GM18520 (cell line): ENCODE results near the gene TAS2R41.
A peak's percentile ranks its signal among the peaks of the same experiment; 100 is the strongest.
"Not testable (repeated sequence)": the region's sequence is repeated elsewhere in the genome, so short reads cannot be mapped to it uniquely, and the experiment has no call there.

Experiments used
- ATAC-seq: cut with Tn5 transposase; IDR thresholded peaks from one replicate; pipeline ENCODE4 v1.9.1; 2021; ENCODE audit not compliant: unreplicated experiment

TAS2R41 gene

GRCh38 chr7:143455942-143456341 lies 21.7 kb upstream of the TAS2R41 start:
- ATAC-seq, result no peak

- no peak for ATAC-seq
Observed at GRCh38 chr7:143456992-143457793, 20.5 kb upstream of the TAS2R41 start.

GRCh38 chr7:143458263-143458662 lies 19.4 kb upstream of the TAS2R41 start:
- ATAC-seq, result no peak

- ATAC-seq, result no peak
Observed at GRCh38 chr7:143458681-143459080, 19.0 kb upstream of the TAS2R41 start.

- no peak for ATAC-seq
Observed at GRCh38 chr7:143459359-143459758, 18.3 kb upstream of the TAS2R41 start.

- ATAC-seq, result no peak
Observed at GRCh38 chr7:143460271-143460979, 17.2 kb upstream of the TAS2R41 start.

- ATAC-seq, result no peak
Observed at GRCh38 chr7:143462045-143462444, 15.6 kb upstream of the TAS2R41 start.

- no peak for ATAC-seq
Observed at GRCh38 chr7:143463556-143463955, 14.1 kb upstream of the TAS2R41 start.

GRCh38 chr7:143463957-143464356 lies 13.7 kb upstream of the TAS2R41 start:
- ATAC-seq, result no peak

GRCh38 chr7:143467724-143468123 lies 9.9 kb upstream of the TAS2R41 start:
- ATAC-seq, result no peak

GRCh38 chr7:143472071-143472689 lies 5.5 kb upstream of the TAS2R41 start:
- ATAC-seq, result not testable (repeated sequence)

- ATAC-seq, result no peak
Observed at GRCh38 chr7:143479055-143479766, 1.5 kb downstream of the TAS2R41 start.

- peak; percentile 47 for ATAC-seq
Observed at GRCh38 chr7:143480501-143480900, 2.8 kb downstream of the TAS2R41 start.

GRCh38 chr7:143484119-143484518 lies 6.4 kb downstream of the TAS2R41 start:
- ATAC-seq, result no peak

GRCh38 chr7:143485094-143485493 lies 7.4 kb downstream of the TAS2R41 start:
- ATAC-seq, result no peak

GRCh38 chr7:143485500-143485899 lies 7.8 kb downstream of the TAS2R41 start:
- no peak for ATAC-seq

- not testable (repeated sequence) for ATAC-seq
Observed at GRCh38 chr7:143486266-143486665, 8.6 kb downstream of the TAS2R41 start.

- no peak for ATAC-seq
Observed at GRCh38 chr7:143487061-143487460, 9.4 kb downstream of the TAS2R41 start.

GRCh38 chr7:143487566-143487965 lies 9.9 kb downstream of the TAS2R41 start:
- peak; percentile 72 for ATAC-seq

GRCh38 chr7:143490717-143491306 lies 13.1 kb downstream of the TAS2R41 start:
- ATAC-seq, result no peak

- ATAC-seq, result no peak
Observed at GRCh38 chr7:143492043-143492471, 14.4 kb downstream of the TAS2R41 start.
